GM18870 (cell line): Measurements from ENCODE around the gene PRDM10.
"Not testable (repeated sequence)": the region's sequence is repeated elsewhere in the genome, so short reads cannot be mapped to it uniquely, and the experiment has no call there.

Source experiments
- ATAC-seq: cut with Tn5 transposase; IDR thresholded peaks from one replicate; pipeline ENCODE4 v1.9.1; 2021; ENCODE audit warnings: moderate library complexity; ENCODE audit not compliant: unreplicated experiment

Gene PRDM10

GRCh38 chr11:130002352-130002845, at the start of gene PRDM10:
Gene PRDM10 (minus strand): TSS chr11:130002835. CDS start chr11:129960964, 41,871 bp downstream.
- peak; percentile 31 for ATAC-seq

DNA sequence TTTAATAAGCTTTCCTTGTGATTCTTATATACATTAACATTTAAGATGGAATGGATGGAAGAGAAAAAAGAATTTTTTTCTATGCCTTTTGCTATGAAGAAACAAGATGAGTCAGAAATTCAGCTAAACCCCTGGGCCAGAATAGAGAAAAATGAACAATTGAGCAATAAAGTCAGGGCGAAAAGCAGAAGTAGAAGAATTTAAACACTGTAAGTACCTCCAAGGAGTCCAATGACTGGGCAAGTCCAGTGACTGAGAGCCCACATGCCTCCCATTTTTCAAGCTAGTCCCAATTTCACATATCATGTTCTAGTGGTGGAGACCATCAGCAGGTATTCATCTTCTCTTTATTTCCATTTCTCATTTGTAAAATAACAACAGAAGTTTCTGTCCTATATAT, 48.4 kb upstream of the PRDM10 start:
- ATAC-seq: no peak

DNA sequence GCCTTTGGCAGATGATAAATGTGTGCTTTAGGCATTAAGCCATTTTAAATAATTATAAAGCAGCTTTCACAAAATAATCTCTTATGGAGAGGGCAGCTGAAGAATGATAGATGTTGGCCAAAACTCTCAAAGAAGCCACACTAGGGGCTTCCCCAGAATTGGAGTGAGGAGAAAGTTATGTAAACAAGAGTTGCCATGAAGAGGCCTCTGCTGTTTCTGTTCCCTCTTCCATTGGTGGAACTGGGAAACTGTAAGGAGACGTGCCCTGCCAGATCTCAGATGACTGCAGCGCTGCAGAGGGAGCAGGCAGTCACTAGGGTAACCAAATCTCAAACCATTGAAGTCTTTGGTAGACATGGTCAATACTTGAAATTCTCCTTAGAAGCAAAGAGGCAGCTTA, 47.6 kb upstream of the PRDM10 start:
- ATAC-seq: no peak

DNA sequence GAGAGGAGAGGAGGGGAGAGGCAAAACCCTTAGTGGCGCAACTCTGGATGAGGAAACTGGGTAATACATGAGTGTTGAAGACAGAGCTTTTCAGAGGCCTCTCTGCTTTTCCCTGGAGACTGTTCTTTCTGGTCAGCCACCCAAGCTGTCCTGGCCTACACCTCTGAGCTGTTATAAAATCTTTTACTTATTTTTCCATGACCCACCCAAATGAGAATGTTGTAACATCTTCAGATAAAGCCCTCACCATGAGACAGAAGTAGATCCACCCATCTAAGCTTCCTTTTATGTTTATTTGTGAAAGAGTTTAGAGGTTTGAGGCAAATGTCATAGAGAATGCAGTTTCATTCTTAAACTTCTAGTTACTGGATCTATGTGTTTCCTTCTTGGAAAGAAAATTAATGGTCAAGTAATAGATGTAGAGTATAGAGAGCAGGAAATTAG, 46.7 kb upstream of the PRDM10 start:
- no peak for ATAC-seq

- no peak for ATAC-seq
These were observed 44.5 kb upstream of the PRDM10 start for GRCh38 chr11:130047141-130047540.

- no peak for ATAC-seq
These were observed 40.9 kb upstream of the PRDM10 start for GRCh38 chr11:130043575-130043974.

- ATAC-seq: no peak
These were observed 39.5 kb upstream of the PRDM10 start for GRCh38 chr11:130042093-130042591.

DNA sequence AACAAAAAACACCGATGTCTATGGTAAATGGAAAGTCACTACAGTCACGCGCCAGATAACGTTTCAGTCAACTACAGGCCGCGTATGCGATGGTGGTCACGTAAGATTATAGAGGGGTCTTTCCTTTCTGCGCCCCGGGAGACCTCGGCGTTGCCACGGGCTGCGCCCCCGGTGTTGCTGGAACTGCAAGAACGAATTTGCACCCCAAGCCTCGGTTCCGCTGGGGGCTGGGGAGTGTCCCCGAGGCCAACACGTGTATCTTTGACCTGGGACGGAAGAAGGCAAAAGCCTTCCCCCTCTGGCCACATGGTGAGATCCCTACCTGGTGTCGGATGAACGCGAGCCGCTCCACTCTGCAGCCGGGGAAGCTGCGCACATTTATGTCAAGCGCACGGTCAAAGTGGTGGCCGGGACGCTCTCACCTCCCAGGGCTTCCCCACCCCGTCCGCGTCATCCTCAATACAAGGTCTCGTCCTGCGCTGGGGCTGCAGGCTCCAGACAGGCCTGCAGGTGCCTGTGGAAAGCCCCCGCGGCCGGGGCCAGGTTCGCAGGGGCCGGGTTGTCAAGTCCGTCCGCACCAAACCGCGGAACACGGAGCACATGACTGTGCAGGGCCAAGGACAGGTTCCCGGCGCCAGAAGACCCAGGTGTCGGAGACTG, 37.8 kb upstream of the PRDM10 start:
- ATAC-seq: no peak

GRCh38 chr11:130037881-130038585, 35.4 kb upstream of the PRDM10 start:
- no peak for ATAC-seq

DNA sequence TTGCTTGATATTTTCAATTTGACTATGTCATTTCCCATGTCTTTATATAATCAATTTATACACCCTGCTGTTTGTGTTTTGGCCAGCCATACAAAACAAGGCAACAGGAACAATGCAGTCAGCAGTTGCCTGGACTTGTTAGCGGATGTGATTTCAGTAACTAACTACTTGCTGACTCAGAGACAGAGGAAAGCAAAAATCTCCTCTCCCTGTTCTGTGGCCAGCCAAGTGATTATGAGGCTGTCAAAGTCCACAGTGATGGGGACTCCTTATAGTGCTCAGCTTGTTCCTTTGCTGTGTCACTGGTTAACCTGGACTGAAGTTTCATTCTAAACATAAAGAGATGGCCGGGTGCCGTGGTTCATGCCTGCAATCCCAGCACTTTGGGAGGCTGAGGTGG, 34.4 kb upstream of the PRDM10 start:
- ATAC-seq: no peak

DNA sequence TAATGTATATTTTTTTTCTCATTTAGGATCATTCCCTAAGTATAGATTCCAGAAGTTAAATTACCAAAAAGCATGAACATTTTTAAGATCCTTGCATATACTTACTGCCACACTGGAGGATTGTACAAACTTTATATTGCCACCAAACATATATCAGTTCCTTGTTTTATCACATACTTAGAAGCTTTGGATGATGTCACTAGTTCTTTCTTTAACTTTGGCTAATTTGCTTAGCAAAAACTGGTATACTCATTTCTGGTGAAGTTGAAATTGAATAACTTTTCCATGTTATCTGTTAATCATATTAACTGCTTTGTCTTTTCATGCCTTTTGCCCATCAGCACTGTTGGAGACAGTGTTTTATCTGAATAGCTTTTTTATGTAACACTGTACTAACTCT, 31.6 kb upstream of the PRDM10 start:
- ATAC-seq: no peak

DNA sequence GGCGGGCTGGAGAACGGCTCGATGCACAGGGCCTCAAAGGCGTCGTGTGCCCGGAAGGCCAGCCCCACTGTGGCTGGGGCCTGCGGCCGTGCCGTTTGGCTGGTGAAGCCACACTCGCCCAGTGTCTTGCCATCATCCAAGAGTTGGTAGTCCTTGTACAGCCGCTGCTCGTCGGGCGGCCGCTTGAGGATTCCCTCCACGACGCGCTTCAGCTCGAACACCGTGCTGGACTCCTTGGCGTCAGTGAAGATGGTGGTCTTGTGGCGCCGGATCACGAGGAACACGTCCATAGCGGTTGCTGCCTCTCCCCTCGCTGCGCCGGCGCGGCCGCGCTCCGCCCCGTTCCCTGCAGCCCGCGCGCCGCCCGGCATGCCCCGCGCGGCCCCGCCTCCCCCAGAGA, 30.3 kb upstream of the PRDM10 start:
- no peak for ATAC-seq

DNA sequence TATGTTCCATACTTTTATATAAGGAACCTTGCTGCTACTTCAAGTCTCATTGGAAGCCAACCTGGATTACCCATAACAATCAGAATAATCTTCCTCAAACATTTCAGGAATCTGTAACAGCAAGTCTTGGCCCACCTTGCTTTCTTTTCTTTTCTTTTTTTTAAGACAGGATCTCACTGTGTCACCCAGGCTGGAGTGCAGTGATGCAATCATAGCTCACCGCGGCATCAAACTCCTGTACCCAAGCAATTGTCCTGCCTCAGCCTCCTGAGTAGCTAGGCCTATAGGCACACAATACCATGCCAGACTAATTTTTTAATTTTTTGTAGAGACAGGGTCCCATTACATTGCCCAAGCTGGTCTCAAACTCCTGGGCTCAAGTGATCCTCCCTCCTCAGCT, 29.3 kb upstream of the PRDM10 start:
- no peak for ATAC-seq

GRCh38 chr11:130031056-130031455, 28.4 kb upstream of the PRDM10 start:
- ATAC-seq: no peak

DNA sequence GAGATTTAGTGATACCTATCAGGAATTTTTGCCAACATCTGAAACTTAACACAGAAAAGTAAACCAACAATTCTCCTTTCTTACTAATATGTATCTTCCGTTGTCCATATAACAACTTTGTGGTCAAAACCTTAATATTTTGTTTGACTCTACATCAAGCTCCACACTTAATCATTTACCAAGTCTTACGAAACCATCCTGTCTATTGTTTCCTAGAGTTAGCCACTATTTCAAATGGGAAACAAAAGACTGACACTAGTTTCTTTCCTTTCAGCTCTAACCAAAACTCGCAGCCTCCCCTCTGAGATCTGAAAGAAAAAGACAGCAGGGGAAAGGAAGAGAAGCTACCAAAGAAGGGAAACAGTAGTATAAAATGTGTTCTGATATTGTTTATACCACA, 26.5 kb upstream of the PRDM10 start:
- peak; percentile 57 for ATAC-seq

GRCh38 chr11:130025371-130025770, 22.7 kb upstream of the PRDM10 start:
- ATAC-seq: no peak

DNA sequence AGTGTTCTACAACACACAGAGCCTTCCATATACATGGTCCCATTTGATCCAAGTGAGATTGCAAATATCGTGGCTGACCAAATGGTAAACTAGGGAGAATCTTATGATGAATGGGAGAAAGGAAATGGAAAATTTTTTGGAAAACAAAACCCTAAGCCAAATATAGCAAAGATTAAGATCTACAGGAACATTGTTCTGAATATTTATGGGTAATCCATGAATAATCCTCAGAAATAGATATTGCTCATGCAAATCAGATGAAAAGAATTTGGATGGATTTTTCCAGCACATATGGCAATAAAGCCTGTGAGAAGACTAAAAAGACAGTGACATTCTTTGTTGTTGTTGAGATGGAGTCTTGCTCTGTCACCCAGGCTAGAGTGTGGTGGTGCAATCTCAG, 21.7 kb upstream of the PRDM10 start:
- no peak for ATAC-seq

- peak; percentile 93 for ATAC-seq
These were observed 20.6 kb upstream of the PRDM10 start for GRCh38 chr11:130023204-130023603.

- ATAC-seq: peak; percentile 20
These were observed 20.2 kb upstream of the PRDM10 start for GRCh38 chr11:130022799-130023198.

DNA sequence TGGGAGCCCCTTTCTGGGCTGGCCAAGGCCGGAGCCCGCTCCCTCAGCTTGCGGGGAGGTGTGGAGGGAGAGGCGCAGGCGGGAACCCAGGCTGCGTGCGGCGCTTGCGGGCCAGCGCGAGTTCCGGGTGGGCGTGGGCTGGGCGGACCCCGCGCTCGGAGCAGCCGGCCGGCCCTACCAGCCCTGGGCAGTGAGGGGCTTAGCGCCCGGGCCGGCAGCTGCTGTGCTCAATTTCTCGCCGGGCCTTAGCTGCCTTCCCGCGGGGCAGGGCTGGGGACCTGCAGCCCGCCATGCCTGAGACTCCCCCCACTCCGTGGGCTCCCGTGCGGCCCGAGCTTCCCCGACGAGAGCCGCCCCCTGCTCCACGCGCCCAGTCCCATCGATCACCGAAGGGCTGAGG, 19.0 kb upstream of the PRDM10 start:
- ATAC-seq: not testable (repeated sequence)

DNA sequence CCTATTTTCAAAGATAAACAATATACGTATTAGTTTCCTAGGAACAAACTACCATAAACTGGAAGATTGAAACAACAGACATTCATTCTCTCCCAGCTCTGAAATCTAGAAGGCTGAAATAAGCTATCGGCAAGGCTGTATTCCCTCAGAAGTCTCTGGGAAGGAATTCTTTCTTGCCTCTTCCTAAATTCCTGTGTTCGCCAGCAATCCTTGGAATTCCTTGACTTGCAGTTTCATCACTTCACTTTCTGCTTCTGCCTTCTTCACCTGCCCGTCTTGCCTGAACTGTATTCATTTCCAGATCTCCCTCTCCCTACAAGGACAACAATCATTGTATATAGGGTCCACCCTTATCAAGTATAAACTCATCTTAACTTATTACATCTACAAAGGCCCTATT, 17.7 kb upstream of the PRDM10 start:
- ATAC-seq: no peak

- ATAC-seq: not testable (repeated sequence)
These were observed 13.2 kb upstream of the PRDM10 start for GRCh38 chr11:130015846-130016245.
